Stimulated activated CD4-positive, alpha-beta T cell treated with anti-CD3 and anti-CD28 coated beads, Interleukin-1b, Interleukin-23, amount 100 ng/mL, for 4 hours (primary cell): Measurements from ENCODE around the gene PPARGC1A.

Experiments used
- DNase-seq, 2 donors: peaks; one replicate each; pipeline ENCODE4 v3.0.0-alpha.2; 2020; ENCODE audit warnings: low read depth in 2 of 2

Gene PPARGC1A

GRCh38 chr4:23909671-23910070 lies 19.8 kb upstream of the PPARGC1A start:
- DNase-seq = no peak

GRCh38 chr4:23906839-23907238 lies 17.0 kb upstream of the PPARGC1A start:
- no peak for DNase-seq

DNA sequence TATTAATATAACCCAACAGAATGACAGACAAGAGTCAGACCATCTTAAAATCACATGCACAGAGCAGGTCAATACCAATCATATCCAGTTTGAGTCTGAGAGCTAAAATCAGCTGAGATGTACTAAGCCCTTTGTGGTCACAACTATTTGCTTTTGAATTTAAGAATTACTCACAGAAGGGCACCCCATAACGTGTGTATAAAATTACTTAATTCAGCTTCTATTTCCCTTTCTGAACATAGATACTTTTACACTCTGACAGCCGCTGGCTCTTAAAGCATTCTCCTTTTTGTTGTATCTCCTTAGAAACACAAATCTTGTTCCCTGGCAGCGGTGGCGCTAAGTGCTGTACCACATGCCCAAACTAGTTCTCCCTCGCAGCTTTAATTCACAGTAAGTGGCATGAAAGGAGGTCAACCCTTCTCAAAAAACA lies 14.8 kb upstream of the PPARGC1A start:
- DNase-seq = no peak

GRCh38 chr4:23903859-23904438 lies 14.1 kb upstream of the PPARGC1A start:
- DNase-seq = no peak

- DNase-seq = no peak
Observed at GRCh38 chr4:23902222-23902804, 12.5 kb upstream of the PPARGC1A start.

DNA sequence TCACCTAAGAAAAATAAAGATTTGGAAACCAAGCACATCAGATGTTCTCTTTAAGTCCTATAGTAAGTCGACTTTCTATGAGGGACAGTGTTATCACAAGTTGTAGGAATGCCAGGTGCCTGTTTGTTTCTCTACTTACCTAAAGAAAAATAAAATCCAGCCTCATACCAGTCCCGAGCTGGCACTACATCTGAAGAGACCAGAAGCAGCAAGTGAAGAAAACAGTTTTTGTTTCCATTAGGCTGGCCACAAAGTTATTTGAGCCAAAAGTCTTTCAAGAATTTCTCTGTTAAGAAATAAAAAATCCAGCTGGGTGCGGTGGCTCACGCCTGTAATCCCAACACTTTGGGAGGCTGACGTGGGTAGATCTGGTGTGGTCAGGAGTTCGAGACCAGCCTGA lies 10.8 kb upstream of the PPARGC1A start:
- DNase-seq = no peak

GRCh38 chr4:23899565-23899964 lies 9.7 kb upstream of the PPARGC1A start:
- no peak for DNase-seq

- no peak for DNase-seq
Observed at GRCh38 chr4:23897564-23898109, 7.8 kb upstream of the PPARGC1A start.

GRCh38 chr4:23894021-23894420 lies 4.2 kb upstream of the PPARGC1A start:
- no peak for DNase-seq

GRCh38 chr4:23891064-23891421 lies 1.2 kb upstream of the PPARGC1A start:
- no peak for DNase-seq

GRCh38 chr4:23890369-23891063 lies 669 bp upstream of the PPARGC1A start:
- DNase-seq = no peak

- no peak for DNase-seq
Observed at GRCh38 chr4:23889391-23889790, 456 bp downstream of the PPARGC1A start.

DNA sequence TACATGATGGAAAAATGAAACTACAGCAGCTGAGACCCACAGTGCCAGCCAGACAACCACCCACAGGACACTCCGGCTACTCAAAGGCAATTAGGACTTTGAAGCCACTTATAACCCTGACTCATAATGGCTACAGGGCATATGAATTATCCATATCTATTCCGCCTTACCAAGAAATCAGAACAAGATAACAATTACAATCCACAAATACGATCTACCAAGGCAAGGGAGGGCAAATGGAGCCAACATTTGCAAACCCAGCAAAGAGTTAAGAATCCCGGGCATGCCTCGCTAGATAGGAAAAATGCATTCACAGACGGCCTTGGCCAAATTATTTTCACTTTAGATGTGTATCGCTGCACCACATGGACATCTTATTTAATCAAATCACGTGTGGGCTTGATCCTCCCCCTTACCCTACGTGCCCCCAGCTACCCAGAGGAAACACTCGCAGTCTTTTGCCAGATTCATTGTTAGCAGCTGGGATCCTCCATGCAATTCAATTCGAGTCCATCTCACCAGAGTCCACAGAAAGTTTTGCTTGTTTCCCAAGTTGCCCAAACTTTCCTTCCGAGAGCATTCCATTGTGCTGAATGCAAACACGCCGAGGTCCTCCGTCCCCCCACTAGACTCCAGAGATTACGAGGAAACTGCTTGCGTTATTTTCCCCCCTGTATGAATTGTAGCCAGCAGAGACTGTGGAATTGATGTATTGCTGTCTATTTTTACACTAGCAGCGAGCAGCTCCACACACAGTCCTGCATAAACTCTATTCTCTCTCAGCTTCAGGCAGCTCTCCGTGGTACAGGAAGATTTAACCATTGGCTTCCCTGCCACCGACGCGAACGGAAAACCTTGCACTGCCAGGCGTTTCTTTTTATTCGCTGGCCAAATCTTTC lies 1.2 kb downstream of the PPARGC1A start:
- no peak for DNase-seq

DNA sequence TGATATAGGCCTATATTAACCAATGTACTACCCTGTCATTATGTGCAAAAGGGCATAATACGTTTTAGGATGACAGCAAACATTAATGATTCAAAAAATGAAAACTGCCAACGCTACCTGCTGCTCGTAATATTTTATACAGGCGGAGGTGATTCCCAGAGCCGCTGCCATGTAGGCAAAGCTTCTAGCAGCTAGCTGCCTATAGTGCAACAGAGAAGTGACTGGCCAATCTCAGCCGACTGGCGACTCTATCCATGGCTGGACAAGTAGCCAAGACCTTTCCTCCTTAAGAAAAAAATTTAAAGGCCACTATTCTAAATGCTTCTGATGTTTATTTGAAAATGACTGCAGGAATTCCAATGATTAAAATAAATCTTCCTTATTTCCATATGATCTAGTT lies 1.9 kb downstream of the PPARGC1A start:
- no peak for DNase-seq

DNA sequence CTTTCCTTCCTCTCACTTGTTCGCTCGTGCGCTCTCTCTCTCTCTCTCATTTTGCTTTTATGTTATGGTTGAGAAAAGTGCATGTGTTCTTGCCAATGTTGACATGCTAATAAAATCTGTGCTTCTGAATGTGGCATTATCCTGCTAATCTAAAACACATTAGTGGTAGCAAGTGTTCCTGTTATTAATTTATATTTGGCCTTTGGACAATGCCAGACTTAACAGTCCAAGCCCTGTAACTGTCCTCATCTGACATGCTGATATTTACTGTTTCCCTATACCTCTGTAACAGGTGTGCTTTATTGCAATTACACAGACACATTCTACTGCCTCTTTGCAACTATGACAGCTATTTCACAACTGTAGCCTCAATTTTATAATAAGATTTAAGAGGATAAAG lies 2.7 kb downstream of the PPARGC1A start:
- DNase-seq = no peak

- DNase-seq = no peak
Observed at GRCh38 chr4:23885943-23886590, 3.8 kb downstream of the PPARGC1A start.

- no peak for DNase-seq
Observed at GRCh38 chr4:23884741-23885140, 5.1 kb downstream of the PPARGC1A start.

DNA sequence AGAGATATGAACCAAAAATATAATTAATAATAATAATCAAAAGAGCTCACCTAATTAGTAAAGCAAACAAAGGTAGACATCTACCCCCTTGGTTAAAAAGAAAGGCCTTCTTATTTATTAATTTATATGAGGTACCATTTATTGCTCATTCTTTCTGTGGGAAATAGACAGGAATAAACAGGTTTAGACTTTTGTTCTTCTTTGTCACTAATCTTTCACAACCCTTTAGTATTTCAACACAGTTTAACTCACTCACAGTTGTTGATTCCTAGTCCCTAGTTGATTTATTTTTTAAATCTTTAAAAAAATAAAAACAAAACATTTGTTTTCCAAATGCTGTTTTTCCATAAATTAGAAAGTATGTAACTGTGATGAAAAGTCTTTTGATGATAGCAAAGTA lies 5.6 kb downstream of the PPARGC1A start:
- DNase-seq = no peak

- DNase-seq = no peak
Observed at GRCh38 chr4:23882976-23883531, 6.8 kb downstream of the PPARGC1A start.

DNA sequence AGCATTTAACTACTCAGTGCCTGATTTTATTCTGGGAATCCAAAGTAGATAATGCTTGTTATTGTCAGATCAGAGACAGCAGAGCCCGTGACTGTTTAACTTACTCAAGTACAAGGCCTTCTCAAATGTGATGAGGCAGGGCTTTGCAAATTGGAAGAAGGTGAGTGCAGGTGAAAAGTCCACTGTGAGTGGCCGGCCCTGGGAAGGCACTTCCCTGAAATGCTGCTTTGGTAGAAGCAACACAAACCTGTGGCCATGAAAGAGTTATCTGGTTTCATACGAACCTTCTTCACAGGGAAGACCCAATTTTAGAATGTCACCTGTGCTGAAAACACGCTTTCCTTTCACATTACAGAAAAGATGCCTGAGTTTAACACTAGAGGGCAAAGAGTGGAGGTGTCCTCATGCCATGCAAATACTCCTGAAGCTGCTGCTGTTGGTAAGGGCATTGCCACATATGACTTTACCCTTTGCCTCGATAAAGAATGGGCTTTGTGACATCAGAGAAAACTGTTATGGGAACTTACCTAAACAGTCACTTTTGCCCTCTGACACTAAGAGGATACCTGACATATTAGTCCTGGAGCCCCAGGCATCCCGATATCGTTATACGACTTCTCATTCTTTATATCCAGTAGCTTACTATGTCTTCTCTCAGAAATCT lies 8.0 kb downstream of the PPARGC1A start:
- no peak for DNase-seq

DNA sequence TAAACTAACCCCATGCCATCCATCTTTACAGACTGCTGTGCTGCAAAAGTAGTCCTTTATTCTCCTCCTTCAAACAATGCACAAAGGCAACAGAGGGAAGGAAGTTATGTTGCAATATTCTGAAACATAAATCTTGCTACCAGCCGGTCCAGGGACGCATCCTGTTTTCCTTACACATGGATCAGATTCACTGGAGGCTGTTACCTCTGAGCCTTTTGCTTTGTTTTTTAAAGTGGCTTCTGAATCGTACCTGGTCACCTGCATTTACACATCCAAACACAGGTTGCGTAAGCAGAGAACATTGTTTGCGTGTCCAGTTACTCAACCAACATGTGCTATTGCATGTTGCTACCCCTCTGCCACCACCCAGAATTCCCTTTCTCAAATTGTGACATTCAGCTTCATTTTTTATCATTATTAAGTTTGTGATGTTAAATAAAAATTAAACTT lies 8.8 kb downstream of the PPARGC1A start:
- no peak for DNase-seq
